Caki2 (cell line): Measurements from ENCODE around the gene C15orf62. TPM values are rescaled to one million over a fixed set of nuclear protein-coding genes. Genes with fewer than 3 reads are reported as not detected.

Experiments
- DNase-seq: peaks from one replicate; pipeline ENCODE4 v3.0.0-alpha.2; 2015; ENCODE audit warnings: low read depth
- in situ Hi-C: cut with HindIII; loops from 2 replicates; pipeline ENCODE4 v1.10.0; 2016; ENCODE audit warnings: low sequenced_read_pairs, low pct_unique_long_range_greater_than_20kb, mixed read lengths
- total RNA-seq: library from RNA; depleted of rRNA; stranded (reverse); fragments of >200 nt; shearing (Covaris generic); gene quantifications from 2 replicates; pipeline ENCODE4 v1.2.3, GENCODE V29; 2014; ENCODE audit warnings: low replicate concordance

Gene C15orf62
- total RNA-seq, 1 experiment from 2014 or later: 0.27 TPM

GRCh38 chr15:40773496-40773895, 3.7 kb downstream of the C15orf62 start:
- no peak for DNase-seq
- in situ Hi-C loops: no loop called here

- in situ Hi-C loops: no loop called here
- no peak for DNase-seq
Observed at GRCh38 chr15:40773902-40774301, 4.1 kb downstream of the C15orf62 start.

GRCh38 chr15:40775007-40775406, 5.2 kb downstream of the C15orf62 start:
- DNase-seq: no peak
- in situ Hi-C loops: no loop called here

GRCh38 chr15:40775740-40776536, 6.2 kb downstream of the C15orf62 start:
- in situ Hi-C loops: no loop called here
- DNase-seq: no peak

GRCh38 chr15:40776537-40777141, 6.9 kb downstream of the C15orf62 start:
- peak; percentile 66 for DNase-seq
- in situ Hi-C loops: no loop called here

GRCh38 chr15:40782609-40783227, 12.9 kb downstream of the C15orf62 start:
- peak; percentile 60 for DNase-seq
- in situ Hi-C loops: no loop called here

- in situ Hi-C loops: no loop called here
- DNase-seq: no peak
Observed at GRCh38 chr15:40785164-40785563, 15.4 kb downstream of the C15orf62 start.

- DNase-seq: no peak
- in situ Hi-C loops: no loop called here
Observed at GRCh38 chr15:40785814-40786213, 16.0 kb downstream of the C15orf62 start.

- in situ Hi-C loops: no loop called here
- peak; percentile 10 for DNase-seq
Observed at GRCh38 chr15:40787344-40787841, 17.6 kb downstream of the C15orf62 start.

GRCh38 chr15:40787991-40788390, 18.2 kb downstream of the C15orf62 start:
- in situ Hi-C loops: no loop called here
- no peak for DNase-seq

- DNase-seq: no peak
- in situ Hi-C loops: no loop called here
Observed at GRCh38 chr15:40789119-40789518, 19.3 kb downstream of the C15orf62 start.

- in situ Hi-C loops: no loop called here
Observed at GRCh38 chr15:40789999-40790398, 20.2 kb downstream of the C15orf62 start.

GRCh38 chr15:40790718-40791117, 20.9 kb downstream of the C15orf62 start:
- in situ Hi-C loops: no loop called here

More at GRCh38 chr15:40789999-40790398, 20.2 kb downstream of the C15orf62 start:
- DNase-seq: no peak

GRCh38 chr15:40792394-40792793, 22.6 kb downstream of the C15orf62 start:
- in situ Hi-C loops: no loop called here
- no peak for DNase-seq

More at GRCh38 chr15:40790718-40791117, 20.9 kb downstream of the C15orf62 start:
- DNase-seq: peak; percentile 16

- in situ Hi-C loops: no loop called here
- DNase-seq: peak; percentile 88
Observed at GRCh38 chr15:40793216-40793989, 23.6 kb downstream of the C15orf62 start.

- in situ Hi-C loops: no loop called here
Observed at GRCh38 chr15:40796041-40796440, 26.3 kb downstream of the C15orf62 start.

GRCh38 chr15:40796512-40796911, 26.7 kb downstream of the C15orf62 start:
- in situ Hi-C loops: no loop called here
- no peak for DNase-seq

More at GRCh38 chr15:40796041-40796440, 26.3 kb downstream of the C15orf62 start:
- DNase-seq: no peak

GRCh38 chr15:40799523-40799922, 29.7 kb downstream of the C15orf62 start:
- in situ Hi-C loops: no loop called here
- DNase-seq: no peak
